GM11168 (cell line): ENCODE measurements around the gene COPS3.

Experiments
- in situ Hi-C: fragments of 300-500 bp; cut with MboI; formaldehyde crosslinking; loops from one replicate; pipeline ENCODE4 v1.12.0; 2022; ENCODE audit warnings: low sequenced_read_pairs; ENCODE audit not compliant: unreplicated experiment

Gene COPS3

GRCh38 chr17:17252149-17252661, 28.8 kb downstream of the COPS3 start:
- in situ Hi-C loops, result no loop called here

DNA sequence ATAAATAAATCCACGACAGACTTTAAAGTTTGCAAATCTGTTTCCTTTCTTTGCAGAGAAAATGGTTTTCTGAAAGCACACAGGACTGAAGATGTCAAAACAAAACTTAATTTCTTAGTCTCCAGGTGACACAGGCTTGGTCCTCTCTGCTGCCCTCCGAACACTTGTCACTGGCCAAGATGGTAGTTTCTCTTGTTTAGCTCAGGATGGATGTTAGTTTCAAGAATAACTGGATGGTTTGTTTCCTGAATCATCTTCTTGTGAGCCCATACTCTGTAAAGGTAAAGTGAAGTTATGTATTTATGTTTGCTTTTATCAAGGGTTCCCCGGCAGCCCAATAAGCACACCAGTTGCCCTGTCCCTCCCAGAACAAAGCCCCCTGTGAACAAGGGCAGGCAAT, 34.2 kb downstream of the COPS3 start:
- in situ Hi-C loops, result no loop called here

- in situ Hi-C loops, result no loop called here
Observed at GRCh38 chr17:17243163-17243562, 37.9 kb downstream of the COPS3 start.

DNA sequence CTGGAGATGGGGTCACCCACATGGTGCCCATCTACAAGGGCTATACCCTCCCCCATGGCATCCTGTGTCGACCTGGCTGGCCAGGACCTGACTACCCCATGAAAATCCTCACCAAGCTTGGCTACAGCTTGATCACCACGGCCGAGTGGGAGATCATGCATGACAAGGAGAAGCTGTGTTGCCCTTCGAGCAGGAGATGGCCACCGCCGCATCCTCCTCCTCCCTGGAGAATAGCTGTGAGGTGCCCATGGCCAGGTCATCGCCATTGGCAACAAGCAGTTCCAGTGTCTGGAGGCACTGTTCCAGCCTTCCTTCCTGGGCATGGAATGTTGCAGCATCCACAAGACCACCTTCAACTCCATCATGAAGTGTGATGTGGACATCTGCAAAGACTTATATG, 38.8 kb downstream of the COPS3 start:
- in situ Hi-C loops, result no loop called here

DNA sequence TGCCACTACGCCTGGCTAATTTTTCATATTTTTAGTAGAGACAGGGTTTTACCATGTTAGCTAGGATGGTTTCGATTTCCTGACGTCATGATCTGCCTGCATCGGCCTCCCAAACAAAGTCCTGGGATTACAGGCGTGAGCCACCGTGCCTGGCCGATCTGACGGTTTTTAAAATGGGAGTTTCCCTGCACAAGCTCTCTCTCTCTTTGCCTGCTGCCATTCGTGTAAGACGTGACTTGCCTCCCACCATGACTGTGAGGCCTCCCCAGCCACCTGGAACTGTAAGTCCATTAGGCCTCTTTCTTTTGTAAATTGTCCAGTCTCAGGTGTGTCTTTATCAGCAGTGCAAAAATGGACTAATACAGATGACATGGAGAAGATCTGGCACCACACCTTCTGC, 39.4 kb downstream of the COPS3 start:
- in situ Hi-C loops, result no loop called here

DNA sequence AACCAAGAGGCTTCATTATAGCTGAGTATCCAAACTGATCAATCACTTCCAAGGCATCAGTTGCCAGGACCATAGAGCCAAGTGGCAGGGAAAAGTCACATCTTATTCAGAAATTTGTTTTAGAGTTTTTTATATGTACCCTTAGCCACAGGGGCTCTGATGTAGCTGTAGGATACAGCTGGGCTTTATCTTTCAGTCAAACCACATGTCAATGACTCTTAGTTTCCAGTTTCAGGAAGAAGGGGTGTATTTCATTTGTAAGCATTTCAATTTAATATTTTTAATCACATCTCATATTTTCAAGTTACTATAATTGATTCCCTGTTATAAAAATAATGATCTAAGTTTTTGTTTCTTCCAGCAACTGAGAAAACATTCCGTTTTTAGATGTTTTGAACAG, 41.2 kb downstream of the COPS3 start:
- in situ Hi-C loops, result no loop called here

DNA sequence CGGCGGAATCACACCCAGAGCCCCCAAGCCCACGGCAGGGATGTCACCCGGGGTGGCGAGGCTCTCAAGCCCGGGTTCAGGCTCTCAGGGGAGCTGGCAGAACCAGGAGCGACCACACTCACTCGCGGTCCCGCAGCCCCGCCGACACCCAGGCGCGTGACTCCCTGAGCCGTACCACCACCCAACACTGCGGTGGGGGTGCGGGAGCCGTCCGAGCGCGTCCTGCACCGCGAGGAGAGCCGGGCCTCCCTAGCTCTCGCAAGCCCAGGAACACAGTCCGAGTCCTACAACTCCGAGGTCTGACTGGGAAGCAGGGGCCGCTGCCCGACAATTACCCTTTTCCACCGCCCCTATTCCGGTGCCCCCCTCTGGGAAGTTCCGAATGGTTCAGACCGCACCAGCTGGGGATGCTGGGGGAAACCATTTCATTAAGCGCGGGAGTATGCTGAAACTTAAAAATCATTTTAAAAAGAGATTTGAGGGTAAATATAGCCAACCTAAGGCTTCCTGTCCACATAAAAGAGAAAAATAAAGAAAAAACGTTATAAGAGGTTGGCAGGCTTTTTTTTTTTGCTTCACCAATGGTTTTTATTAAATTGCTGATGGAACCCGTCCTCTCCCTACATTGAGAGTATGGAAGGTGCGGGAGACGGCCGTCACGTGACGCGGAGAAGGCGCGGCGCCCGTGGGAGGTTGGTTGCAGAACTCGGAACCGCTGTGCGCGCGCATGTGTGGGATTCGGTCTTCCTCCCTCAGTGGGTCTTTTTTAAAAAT, 43.8 kb downstream of the COPS3 start, which contains the start of gene FLCN:
Gene FLCN (minus strand): TSS at position 143 of the 774 bp plus-strand sequence. CDS start 9,031 bp downstream, outside the sequence.
- in situ Hi-C loops, result no loop called here

DNA sequence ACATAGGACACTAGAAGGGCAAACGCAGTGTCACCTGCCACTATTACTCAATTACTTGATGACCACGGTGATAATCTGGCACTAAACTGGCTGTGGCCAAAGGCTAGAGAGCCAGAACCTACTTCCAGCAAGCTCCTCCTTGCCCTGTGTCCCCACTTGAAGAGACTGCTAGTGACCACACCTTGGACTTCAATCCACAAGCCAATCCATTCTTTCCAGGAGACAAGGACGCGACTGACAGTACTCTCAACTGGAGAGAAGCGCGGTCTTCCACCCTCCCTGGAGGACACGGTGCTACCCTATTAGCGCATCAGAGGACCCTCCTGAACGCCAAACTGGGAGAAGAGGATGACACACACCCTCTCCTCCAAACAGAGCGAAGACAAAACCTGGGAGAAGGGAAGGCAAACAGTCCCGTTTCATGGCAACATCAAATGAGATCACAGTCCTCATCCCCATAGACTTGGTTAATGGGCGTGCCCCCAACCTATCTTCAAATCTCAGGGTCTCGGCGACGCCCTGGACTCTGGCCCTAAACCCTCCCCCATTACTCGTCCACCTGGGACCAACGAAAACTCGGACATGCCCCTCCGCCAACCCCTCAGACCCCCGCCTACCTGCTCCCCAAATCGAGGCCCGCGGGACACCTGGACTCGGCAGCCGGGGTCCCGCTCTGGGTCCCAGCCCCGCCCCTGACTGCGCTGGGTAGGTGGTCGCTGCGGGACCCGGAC, 44.6 kb downstream of the COPS3 start:
- in situ Hi-C loops, result no loop called here

DNA sequence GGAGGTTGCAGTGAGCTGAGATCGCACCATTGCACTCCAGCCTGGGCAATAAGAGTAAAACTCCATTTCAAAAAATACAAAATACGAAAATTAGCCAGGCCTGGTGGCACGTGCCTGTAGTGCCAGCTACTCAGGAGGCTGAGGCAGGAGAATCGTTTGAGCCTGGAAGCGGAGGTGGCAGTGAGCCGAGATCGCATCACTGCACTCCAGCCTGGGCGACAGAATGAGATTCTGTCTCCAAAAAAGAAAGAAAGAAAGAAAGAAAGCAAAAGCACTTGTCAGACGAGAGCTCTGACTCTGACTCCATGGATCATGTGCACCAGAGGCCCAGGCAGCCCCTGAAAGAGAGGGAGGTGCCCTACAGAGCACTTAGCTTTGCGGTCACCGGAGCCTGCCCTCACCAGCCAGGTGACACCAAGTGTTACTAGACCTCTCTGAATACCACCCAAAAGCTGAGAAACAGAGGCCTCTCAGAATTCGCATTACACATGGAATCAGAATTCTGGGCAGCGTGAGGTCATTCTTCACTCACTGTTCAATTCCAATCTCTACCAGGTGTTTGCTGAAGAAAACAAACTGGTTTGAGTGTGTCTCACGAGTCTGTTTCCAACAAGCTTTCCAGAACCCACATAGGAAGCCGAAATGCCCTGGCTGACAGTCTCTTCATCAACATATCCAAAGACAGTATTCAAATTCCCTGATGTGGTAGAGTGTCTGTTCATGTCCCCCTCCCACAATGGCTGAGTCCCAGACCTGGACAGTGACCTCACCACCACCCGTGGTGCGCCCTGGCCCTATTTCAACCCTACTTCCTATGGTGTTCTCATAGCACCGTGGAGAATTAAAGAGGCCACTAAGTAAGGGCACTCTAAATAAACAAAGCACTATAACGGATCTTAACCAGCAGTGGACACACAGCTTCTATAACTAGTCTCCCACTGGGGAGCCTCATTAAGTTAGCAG, 45.6 kb downstream of the COPS3 start:
- in situ Hi-C loops, result no loop called here

DNA sequence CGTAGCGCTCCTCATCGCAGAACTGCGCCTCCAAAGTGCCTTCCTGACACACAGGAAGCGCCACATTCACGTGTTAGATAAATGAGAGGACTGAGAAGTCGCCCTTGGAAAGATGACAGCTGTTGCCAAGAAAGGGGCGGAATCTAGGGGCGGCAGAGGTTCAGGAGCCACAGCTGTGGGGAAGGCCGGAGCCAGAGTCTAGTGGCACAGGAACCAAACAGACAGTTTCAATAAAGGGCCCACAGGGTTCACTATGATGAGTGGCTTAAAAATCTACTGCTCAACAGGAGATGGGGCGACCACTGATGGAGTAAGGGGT, 48.8 kb downstream of the COPS3 start:
- in situ Hi-C loops, result no loop called here

- in situ Hi-C loops, result no loop called here
Observed at GRCh38 chr17:17231621-17232302, 49.3 kb downstream of the COPS3 start.

- in situ Hi-C loops, result no loop called here
Observed at GRCh38 chr17:17229416-17230384, 51.3 kb downstream of the COPS3 start.

- in situ Hi-C loops, result no loop called here
Observed at GRCh38 chr17:17228521-17229279, 52.3 kb downstream of the COPS3 start.

GRCh38 chr17:17227608-17228520, 53.2 kb downstream of the COPS3 start:
- in situ Hi-C loops, result no loop called here

DNA sequence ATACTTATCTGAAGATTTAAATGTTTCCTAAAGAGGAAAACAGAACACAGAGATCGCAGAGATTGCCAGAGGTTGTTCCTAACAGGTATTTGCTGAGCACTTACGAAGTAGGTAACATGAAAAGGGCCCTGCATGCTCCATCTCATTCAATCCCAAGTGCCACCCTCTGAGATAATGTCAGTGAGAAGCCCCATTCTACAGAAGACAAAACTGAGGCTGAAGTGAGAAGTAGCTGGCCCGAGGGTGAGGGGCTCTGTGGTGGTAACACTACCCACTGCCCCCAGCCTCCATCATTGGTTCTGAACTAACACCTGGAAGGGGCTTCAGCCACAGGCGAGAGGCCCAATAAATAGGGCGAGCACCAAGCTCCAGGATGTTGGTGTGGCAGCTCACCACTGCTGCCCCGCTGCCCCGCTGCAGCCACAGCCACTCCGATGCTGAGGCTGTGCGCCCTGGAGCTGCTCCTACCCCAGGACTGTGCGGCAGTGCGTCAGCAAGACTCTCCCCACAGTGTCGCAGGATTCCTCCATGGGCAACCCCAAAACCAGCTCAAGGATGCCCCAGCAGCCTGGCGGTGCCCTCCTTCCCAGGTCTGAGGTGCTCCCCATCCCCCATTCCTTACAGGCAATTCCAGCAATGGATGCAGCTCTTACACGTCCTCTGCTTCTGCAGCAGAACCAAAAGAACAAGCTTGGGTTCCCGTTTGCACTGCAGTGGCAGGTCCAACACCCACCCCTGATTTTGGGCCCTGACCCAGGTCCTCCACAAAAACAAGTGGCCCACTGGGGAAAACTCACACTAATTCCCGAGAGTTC, 54.4 kb downstream of the COPS3 start:
- in situ Hi-C loops, result no loop called here

- in situ Hi-C loops, result no loop called here
Observed at GRCh38 chr17:17225901-17226300, 55.1 kb downstream of the COPS3 start.
